ENCODE data around the gene TFCP2L1. TPM values are rescaled to one million over a fixed set of nuclear protein-coding genes. Genes with fewer than 3 reads are reported as not detected.
A peak's percentile ranks its signal among the peaks of the same experiment; 100 is the strongest.

Gene TFCP2L1
- total and polyA plus RNA-seq, 9 donors: under 0.01 to 0.45 (median 0.25) TPM

GRCh38 chr2:121297217-121297830, 12.3 kb upstream of the TFCP2L1 start:
- peaks cover 2% of the 10 kb centered on the region for H3K27me3 ChIP-seq (ENCODE audit: control insufficient read depth, insufficient read depth, low read length)
- no peak overlapping the region for H3K27ac ChIP-seq (ENCODE audit: low read length)
- peak; percentile 25 for DNase-seq
- H3K9me3 ChIP-seq (replicated peaks; ENCODE audit: control insufficient read depth, low read depth, low read length): no peaks in the 10 kb centered on the region
- H3K4me3 ChIP-seq (ENCODE audit: low read length): no peak overlapping the region
- 53% methylated on average over 7 of the region's 9 CpGs for WGBS (ENCODE audit: insufficient coverage)
- no peaks in the 10 kb centered on the region for H3K4me1 ChIP-seq (ENCODE audit: control insufficient read depth, insufficient read depth, low read length)
- H3K36me3 ChIP-seq (ENCODE audit: control insufficient read depth, insufficient read depth, low read length): no peaks in the 10 kb centered on the region

DNA sequence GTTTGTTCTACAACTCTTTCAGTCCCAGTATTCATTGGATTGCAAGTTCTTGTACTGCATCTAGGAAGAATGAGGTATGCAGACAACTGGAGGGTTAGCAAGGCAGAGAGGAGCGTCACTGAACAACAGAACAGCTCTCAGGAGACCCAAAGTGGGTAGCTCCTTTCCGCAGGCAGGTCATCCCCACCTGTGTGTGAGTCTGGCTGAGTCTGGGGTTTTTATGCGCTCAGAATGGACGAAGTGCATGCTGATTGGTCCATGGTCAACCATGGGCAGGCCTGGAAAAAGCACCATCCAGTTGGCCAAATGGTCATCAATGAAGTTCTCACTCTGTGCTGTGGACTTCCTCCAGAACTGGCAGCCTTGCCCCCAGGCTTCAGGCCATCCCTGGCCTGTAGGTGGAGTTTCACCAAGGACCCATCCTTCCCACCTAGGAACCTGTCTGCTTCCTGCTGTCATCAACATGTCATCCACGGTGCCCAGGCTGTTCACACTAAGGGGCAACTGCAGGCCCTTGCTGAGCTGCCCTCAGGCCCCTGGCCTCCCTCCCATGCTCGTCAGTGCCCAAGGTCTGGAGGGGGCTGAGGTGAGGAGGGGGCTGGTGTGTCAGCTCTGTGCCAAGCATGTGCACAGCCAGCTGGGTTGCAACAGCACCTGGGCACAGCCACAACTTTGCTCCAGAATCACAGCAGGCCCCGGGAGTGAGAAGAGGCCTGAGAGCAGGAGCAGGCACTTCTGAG, 11.1 kb upstream of the TFCP2L1 start:
- H3K4me3 ChIP-seq (ENCODE audit: low read length): no peak overlapping the region
- H3K36me3 ChIP-seq (ENCODE audit: control insufficient read depth, insufficient read depth, low read length): no peaks in the 10 kb centered on the region
- H3K27ac ChIP-seq (ENCODE audit: low read length): no peak overlapping the region
- peaks cover 3% of the 10 kb centered on the region for H3K27me3 ChIP-seq (ENCODE audit: control insufficient read depth, insufficient read depth, low read length)
- 88% methylated on average over 4 of the region's 7 CpGs for WGBS (ENCODE audit: insufficient coverage)
- H3K4me1 ChIP-seq (ENCODE audit: control insufficient read depth, insufficient read depth, low read length): no peaks in the 10 kb centered on the region
- no peaks in the 10 kb centered on the region for H3K9me3 ChIP-seq (replicated peaks; ENCODE audit: control insufficient read depth, low read depth, low read length)
- DNase-seq: no peak

- no peak overlapping the region for H3K4me3 ChIP-seq (ENCODE audit: low read length)
- H3K27ac ChIP-seq (ENCODE audit: low read length): no peak overlapping the region
- DNase-seq: no peak
- no peaks in the 10 kb centered on the region for H3K9me3 ChIP-seq (replicated peaks; ENCODE audit: control insufficient read depth, low read depth, low read length)
- no peaks in the 10 kb centered on the region for H3K4me1 ChIP-seq (ENCODE audit: control insufficient read depth, insufficient read depth, low read length)
- 74% methylated on average over 7 of the region's 9 CpGs for WGBS (ENCODE audit: insufficient coverage)
- no peaks in the 10 kb centered on the region for H3K36me3 ChIP-seq (ENCODE audit: control insufficient read depth, insufficient read depth, low read length)
- H3K27me3 ChIP-seq (ENCODE audit: control insufficient read depth, insufficient read depth, low read length): peaks cover 4% of the 10 kb centered on the region
These were observed 10.2 kb upstream of the TFCP2L1 start for GRCh38 chr2:121294881-121295840.

DNA sequence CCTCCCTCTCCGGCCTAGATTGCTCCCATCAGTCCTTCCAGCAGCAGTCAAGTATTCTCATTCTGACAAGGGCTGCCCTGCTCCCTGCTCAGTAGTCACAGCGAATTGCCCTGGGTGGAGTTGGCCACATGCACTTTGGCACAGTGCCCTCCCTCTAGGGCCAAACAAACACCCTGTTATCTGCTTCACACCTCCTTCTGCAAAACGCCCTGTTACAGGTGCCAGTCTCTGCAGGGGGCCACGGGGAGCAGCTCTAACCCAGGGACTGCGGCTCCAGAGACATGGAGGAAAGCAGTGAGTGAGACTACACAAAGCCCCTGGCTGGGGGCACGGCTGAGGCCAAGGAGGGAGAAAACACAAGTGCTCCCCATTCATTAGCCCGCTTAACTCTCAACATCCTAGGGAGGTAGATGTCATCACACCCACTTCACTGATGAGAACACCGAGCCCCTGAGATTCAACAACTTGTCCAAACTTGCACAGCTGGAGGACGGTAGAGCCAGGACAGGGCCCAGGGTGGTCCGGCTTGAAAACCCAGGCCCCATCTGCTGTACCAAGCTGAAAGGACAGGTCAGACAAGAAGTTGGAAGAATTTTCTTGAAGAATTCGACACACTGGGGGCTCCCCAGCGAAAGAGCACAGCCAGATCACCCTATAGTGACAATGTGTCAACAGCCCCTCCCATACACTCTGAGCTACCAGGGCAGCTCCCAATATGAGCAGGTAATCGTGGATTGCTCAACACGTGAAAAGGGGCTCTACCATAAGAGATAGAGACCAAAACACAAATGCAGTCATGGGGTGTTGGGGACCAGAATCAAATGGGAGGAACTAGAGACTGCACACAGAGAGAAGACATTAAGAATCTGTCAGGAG, 8.7 kb upstream of the TFCP2L1 start:
- Histone ChIP-seq H3K4me1 (ENCODE audit: control insufficient read depth, insufficient read depth, low read length) (no peaks in the 10 kb centered on the region), H3K27me3 (ENCODE audit: control insufficient read depth, insufficient read depth, low read length) (peaks cover 4% of the 10 kb centered on the region), H3K9me3 (replicated peaks; ENCODE audit: control insufficient read depth, low read depth, low read length) (no peaks in the 10 kb centered on the region), H3K36me3 (ENCODE audit: control insufficient read depth, insufficient read depth, low read length) (no peaks in the 10 kb centered on the region), H3K4me3 (ENCODE audit: low read length) (no peak overlapping the region), H3K27ac (ENCODE audit: low read length) (no peak overlapping the region)
- WGBS (ENCODE audit: insufficient coverage): 62% methylated on average over 7 of the region's 14 CpGs
- DNase-seq: no peak

GRCh38 chr2:121291251-121291580, 6.2 kb upstream of the TFCP2L1 start:
- Histone ChIP-seq H3K4me3 (ENCODE audit: low read length) (no peak overlapping the region), H3K27ac (ENCODE audit: low read length) (no peak overlapping the region), H3K27me3 (ENCODE audit: control insufficient read depth, insufficient read depth, low read length) (peaks cover 10% of the 10 kb centered on the region), H3K36me3 (ENCODE audit: control insufficient read depth, insufficient read depth, low read length) (no peaks in the 10 kb centered on the region), H3K4me1 (ENCODE audit: control insufficient read depth, insufficient read depth, low read length) (no peaks in the 10 kb centered on the region), H3K9me3 (replicated peaks; ENCODE audit: control insufficient read depth, low read depth, low read length) (no peaks in the 10 kb centered on the region)
- DNase-seq: no peak
- 92% methylated on average over 5 of the region's 5 CpGs for WGBS (ENCODE audit: insufficient coverage)

DNA sequence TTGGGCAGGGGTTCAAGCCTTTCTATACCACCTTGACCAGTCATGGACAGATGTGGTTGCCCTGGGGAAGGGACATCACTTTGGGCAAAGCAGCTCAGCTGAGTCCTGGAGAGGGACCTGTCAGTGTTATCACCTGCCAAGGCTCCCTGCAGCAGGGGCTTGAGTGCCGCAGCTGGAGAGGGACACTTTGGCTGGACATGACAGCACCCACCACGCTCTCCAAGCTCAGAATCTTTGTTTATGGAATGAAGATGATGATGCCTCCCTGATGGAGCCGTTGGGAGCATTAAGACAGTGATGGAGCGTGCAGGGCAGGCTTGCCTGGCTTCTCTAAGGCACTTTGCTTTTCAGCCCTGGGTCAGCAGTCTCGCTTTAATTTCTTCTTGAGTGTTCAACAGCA, 4.3 kb upstream of the TFCP2L1 start:
- peaks cover 27% of the 10 kb centered on the region for H3K27me3 ChIP-seq (ENCODE audit: control insufficient read depth, insufficient read depth, low read length)
- H3K27ac ChIP-seq (ENCODE audit: low read length): no peak overlapping the region
- 75% methylated on average over 4 of the region's 5 CpGs for WGBS (ENCODE audit: insufficient coverage)
- H3K9me3 ChIP-seq (replicated peaks; ENCODE audit: control insufficient read depth, low read depth, low read length): no peaks in the 10 kb centered on the region
- H3K4me3 ChIP-seq (ENCODE audit: low read length): no peak overlapping the region
- no peak for DNase-seq
- H3K36me3 ChIP-seq (ENCODE audit: control insufficient read depth, insufficient read depth, low read length): no peaks in the 10 kb centered on the region
- peaks cover 8% of the 10 kb centered on the region for H3K4me1 ChIP-seq (ENCODE audit: control insufficient read depth, insufficient read depth, low read length)

DNA sequence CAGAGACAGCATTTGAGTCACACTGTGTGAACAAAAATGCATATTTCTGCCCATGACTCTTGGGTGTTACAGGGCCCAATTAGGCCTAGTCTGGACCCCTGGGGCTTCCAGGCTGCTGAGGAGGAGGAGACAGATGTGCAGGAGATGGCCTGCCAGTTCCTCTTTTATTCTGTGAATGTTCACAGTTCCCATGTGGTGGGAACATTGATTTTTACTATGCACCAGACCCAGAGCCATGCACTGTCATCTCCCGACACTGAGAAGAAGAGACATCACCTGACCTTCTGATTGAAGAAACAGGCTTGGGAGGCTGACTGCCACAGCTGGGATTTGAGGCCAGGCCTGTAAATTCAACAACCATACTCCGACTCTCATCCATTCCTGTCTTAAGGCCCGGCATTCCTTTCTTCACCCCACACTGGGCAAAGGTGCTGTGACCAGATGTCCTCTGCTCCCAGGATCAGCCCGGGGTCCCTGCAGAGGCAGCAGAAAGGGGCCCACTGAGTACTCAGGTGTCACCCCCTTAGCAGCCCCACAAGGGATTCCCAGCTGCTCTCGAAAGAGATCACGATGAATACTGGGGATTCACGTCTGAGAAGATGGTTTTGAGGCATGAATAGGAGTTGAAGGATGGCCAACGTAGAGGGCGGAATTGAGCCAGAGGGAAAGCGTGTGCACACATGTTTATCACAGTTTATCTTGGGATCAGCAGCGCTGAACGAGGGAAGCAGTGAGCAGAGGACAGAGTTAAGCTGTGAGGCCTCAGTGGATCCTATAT, 3.6 kb upstream of the TFCP2L1 start:
- Histone ChIP-seq H3K4me1 (ENCODE audit: control insufficient read depth, insufficient read depth, low read length) (peaks cover 10% of the 10 kb centered on the region), H3K27me3 (ENCODE audit: control insufficient read depth, insufficient read depth, low read length) (peaks cover 33% of the 10 kb centered on the region), H3K9me3 (replicated peaks; ENCODE audit: control insufficient read depth, low read depth, low read length) (no peaks in the 10 kb centered on the region), H3K36me3 (ENCODE audit: control insufficient read depth, insufficient read depth, low read length) (no peaks in the 10 kb centered on the region), H3K4me3 (ENCODE audit: low read length) (no peak overlapping the region), H3K27ac (ENCODE audit: low read length) (no peak overlapping the region)
- DNase-seq: no peak
- WGBS (ENCODE audit: insufficient coverage): 64% methylated on average over 12 of the region's 12 CpGs

GRCh38 chr2:121287956-121288355, 3.0 kb upstream of the TFCP2L1 start:
- WGBS (ENCODE audit: insufficient coverage): 83% methylated on average over 2 of the region's 4 CpGs

DNA sequence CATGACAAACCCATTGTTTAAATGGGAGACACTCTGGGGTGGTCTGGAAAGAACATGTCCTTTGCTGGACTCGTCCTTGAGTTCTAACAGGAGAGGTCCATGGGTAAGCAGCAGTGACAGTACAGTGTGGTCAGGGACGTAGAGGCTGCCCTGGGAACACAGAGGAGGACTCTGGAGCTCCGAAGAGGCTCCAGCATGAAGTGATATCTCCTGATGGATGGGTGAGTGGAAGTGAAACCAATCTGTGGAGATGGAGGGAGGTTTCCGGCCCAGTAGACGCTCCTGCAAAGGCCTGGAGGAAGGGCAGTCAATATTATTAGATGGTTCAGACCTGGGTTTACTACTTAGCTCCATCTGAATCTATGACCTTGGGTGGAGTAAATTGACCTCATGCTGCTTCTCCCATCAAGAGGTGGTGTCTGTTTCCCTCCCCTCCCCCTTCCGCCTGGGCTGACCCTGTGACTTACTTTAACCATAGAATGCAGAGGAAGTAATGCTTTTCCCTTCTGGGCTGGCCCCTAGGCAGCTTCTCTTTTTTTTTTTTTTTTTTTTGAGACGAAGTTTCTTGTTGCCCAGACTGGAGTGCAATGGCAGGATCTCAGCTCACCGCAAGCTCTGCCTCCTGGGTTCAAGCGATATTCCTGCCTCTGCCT, 2.3 kb upstream of the TFCP2L1 start:
- Histone ChIP-seq H3K4me1 (ENCODE audit: control insufficient read depth, insufficient read depth, low read length) (peaks cover 10% of the 10 kb centered on the region), H3K36me3 (ENCODE audit: control insufficient read depth, insufficient read depth, low read length) (no peaks in the 10 kb centered on the region), H3K27me3 (ENCODE audit: control insufficient read depth, insufficient read depth, low read length) (peaks cover 44% of the 10 kb centered on the region), H3K4me3 (ENCODE audit: low read length) (no peak overlapping the region), H3K9me3 (replicated peaks; ENCODE audit: control insufficient read depth, low read depth, low read length) (no peaks in the 10 kb centered on the region), H3K27ac (ENCODE audit: low read length) (no peak overlapping the region)
- 86% methylated on average over 6 of the region's 9 CpGs for WGBS (ENCODE audit: insufficient coverage)
- peak; percentile 43 for DNase-seq

More at GRCh38 chr2:121287956-121288355, 3.0 kb upstream of the TFCP2L1 start:
- Histone ChIP-seq H3K4me3 (ENCODE audit: low read length) (no peak overlapping the region), H3K36me3 (ENCODE audit: control insufficient read depth, insufficient read depth, low read length) (no peaks in the 10 kb centered on the region), H3K27ac (ENCODE audit: low read length) (no peak overlapping the region), H3K4me1 (ENCODE audit: control insufficient read depth, insufficient read depth, low read length) (peaks cover 10% of the 10 kb centered on the region), H3K9me3 (replicated peaks; ENCODE audit: control insufficient read depth, low read depth, low read length) (no peaks in the 10 kb centered on the region), H3K27me3 (ENCODE audit: control insufficient read depth, insufficient read depth, low read length) (peaks cover 40% of the 10 kb centered on the region)
- DNase-seq: no peak

Data from muscle of leg (tissue), 11 donors.